Measurements from ENCODE around the gene KRT79.

Gene KRT79

GRCh38 chr12:52788876-52789636 lies 45.1 kb downstream of the KRT79 start:
- Histone ChIP-seq H3K4me3 (ENCODE audit: low read depth, low read length) (no peak overlapping the region), H3K27me3 (ENCODE audit: insufficient read depth, low read depth, severe bottlenecking) (peaks cover 93% of the 10 kb centered on the region), H3K36me3 (no peaks in the 10 kb centered on the region), H3K9me3 (ENCODE audit: severe bottlenecking) (no peaks in the 10 kb centered on the region), H3K27ac (no peak overlapping the region)
- no peak for TF ChIP-seq CTCF (IDR thresholded peaks at IDR 0.05; ENCODE audit: low read depth, low read length)
- DNase-seq: no peak

DNA sequence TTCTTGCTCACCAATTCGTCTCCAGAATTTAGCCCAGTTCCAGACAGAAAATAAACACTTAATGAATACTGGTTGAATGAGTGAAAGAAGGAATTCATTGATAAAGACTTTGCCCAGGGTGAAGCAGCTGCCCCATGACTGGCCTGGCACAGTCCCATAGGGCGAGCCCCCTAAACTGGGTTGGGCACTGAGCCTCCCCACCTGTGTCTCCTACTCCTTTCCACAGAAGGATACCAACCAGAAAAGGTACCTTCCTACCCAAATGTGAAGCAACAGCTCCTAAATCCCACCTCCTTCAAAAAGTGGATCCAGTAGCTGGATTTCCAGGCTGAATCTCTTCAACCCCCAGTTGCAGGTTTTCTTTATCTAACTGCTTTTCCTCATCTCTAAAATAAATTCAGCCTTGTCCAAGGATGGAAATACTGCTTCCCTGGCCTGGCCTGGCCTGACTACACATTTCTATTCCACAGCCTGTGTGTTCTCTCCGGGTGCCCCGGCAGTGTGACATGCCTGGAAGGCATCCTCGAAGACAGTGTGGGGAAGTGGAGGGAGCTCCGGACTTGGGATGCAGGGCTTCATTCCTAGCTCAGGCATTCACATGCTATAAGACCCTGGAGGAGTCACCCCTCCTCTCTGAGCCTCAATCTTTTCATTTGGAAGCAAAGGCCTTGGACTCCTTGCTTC lies 45.8 kb downstream of the KRT79 start:
- Histone ChIP-seq H3K9me3 (ENCODE audit: severe bottlenecking) (no peaks in the 10 kb centered on the region), H3K27me3 (ENCODE audit: insufficient read depth, low read depth, severe bottlenecking) (peaks cover 92% of the 10 kb centered on the region), H3K27ac (no peak overlapping the region), H3K4me3 (ENCODE audit: low read depth, low read length) (no peak overlapping the region), H3K36me3 (no peaks in the 10 kb centered on the region)
- DNase-seq: no peak
- TF ChIP-seq CTCF (IDR thresholded peaks at IDR 0.05; ENCODE audit: low read depth, low read length): no peak

DNA sequence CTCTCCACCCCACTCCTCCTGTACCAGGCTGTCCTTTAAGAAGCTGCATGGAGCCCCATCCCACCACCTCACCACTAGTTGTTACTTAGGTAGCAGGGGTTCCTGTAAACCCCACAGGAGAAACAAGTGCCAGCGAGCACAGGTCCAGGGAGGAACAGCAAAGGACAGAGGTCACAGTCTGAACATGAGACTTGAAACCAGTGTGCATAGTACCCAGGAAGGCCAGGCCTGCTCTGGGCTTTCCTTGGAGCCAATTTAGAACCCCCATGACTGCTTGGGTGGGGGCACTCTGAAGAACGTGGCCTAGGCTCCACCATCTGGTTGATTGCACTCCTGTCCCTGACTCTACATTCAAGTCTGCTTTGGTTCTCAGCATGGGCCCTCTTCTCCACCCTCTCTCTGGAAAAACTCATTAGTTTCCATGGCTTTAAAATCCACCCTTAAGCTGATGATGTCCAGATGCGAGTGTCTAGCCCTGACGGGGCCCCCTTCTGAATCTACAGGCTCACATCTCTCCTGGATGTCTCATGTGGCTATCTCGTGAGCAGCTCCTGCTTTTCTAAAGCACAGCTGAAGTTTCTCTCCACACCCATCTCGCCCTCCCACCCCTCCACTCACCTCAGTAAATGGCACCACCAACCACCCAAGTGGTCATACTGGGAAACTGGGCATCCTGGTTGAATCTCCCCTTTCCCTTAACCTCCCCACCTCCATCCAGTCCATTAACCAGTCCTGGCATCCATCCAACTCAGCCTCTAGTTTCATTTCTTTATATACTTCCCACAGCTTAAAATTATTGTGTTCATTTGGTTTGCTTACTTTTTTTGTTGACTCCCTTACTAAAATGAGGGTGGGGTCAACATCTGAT lies 46.6 kb downstream of the KRT79 start:
- Histone ChIP-seq H3K27ac (no peak overlapping the region), H3K4me3 (ENCODE audit: low read depth, low read length) (no peak overlapping the region), H3K9me3 (ENCODE audit: severe bottlenecking) (no peaks in the 10 kb centered on the region), H3K27me3 (ENCODE audit: insufficient read depth, low read depth, severe bottlenecking) (peaks cover 90% of the 10 kb centered on the region), H3K36me3 (no peaks in the 10 kb centered on the region)
- TF ChIP-seq CTCF (IDR thresholded peaks at IDR 0.05; ENCODE audit: low read depth, low read length): no peak
- DNase-seq: no peak

DNA sequence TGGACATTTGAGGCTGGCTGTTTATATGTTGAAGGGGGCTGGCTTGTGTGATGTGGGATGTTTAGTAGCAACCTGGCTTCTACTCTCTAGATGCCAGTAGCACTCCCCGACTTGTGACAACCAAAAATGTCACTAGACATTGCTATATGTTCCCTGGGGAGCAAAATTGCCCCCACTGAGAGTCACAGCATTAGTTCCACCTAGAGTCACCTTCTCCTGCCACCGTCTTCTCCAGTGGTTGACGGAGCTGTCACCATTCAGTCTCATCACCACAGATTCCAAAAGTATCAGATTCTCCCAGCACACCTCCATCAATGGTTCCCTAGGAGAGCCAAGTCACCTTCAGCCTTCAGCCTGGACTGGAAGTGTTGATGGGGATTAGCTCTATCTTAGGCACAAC lies 49.2 kb downstream of the KRT79 start:
- H3K4me3 ChIP-seq (ENCODE audit: low read depth, low read length): no peak overlapping the region
- DNase-seq: no peak
- no peaks in the 10 kb centered on the region for H3K9me3 ChIP-seq (ENCODE audit: severe bottlenecking)
- H3K27ac ChIP-seq: no peak overlapping the region
- peaks cover 90% of the 10 kb centered on the region for H3K27me3 ChIP-seq (ENCODE audit: insufficient read depth, low read depth, severe bottlenecking)
- no peak for TF ChIP-seq CTCF (IDR thresholded peaks at IDR 0.05; ENCODE audit: low read depth, low read length)
- no peaks in the 10 kb centered on the region for H3K36me3 ChIP-seq

GRCh38 chr12:52783563-52784316 lies 50.4 kb downstream of the KRT79 start:
- Histone ChIP-seq H3K9me3 (ENCODE audit: severe bottlenecking) (no peaks in the 10 kb centered on the region), H3K27ac (no peak overlapping the region), H3K27me3 (ENCODE audit: insufficient read depth, low read depth, severe bottlenecking) (peaks cover 90% of the 10 kb centered on the region), H3K36me3 (no peaks in the 10 kb centered on the region), H3K4me3 (ENCODE audit: low read depth, low read length) (no peak overlapping the region)
- DNase-seq: no peak
- no peak for TF ChIP-seq CTCF (IDR thresholded peaks at IDR 0.05; ENCODE audit: low read depth, low read length)

Data from WERI-Rb-1 (cell line).